AG08395 (cell line): Measurements from ENCODE around the gene VPS37C.
"Not testable (repeated sequence)": the region's sequence is repeated elsewhere in the genome, so short reads cannot be mapped to it uniquely, and the experiment has no call there.

ENCODE experiments used
- DNase-seq: peaks from one replicate; pipeline ENCODE4 v3.0.0; 2012; ENCODE audit warnings: mixed read lengths, low spot score

Gene VPS37C

DNA sequence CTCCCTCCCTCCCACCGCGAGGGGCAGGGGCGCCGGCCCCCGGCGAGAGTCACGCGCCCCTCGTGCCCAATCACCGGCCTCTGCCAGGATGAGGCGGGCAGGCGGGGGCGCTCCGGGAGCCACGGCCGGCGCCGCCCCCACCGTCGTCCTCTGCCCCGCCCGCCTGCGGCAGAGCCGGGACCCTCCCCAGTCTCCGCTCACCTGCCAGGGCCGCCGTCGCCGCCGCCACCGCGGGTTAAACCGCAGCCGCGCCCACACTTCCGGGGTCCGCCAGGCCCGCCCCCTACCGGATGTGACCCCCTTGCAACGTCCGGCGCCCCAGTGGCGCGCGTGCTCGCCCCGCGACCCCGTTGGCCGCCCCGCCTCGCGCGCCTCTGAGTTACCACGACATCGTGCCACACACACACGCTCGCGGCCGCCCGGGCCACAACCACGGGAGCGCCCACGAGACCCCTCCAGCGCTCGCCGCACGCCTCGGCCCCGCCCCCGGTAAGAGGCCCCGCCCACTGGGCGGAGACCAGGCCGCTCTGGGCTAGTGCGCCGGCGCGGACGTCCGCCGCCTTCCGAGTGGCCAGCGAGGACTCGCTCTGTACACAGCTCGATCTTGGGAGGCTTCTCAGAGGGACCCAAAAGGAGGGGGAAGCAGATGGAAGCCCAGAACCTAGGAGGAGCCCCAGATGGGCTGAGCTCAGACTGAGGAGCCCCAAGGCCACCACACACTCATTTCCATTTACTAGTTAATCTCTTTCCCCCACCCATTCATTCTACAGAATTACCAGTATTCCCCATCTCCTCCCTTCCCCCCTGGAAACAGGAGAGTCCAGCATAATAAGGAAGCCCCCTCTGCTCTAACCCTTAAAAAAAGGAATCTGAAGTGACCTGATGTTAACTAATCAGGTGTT lies at the start of gene VPS37C:
TSS of gene VPS37C (minus strand) at position 237 of the 902 bp plus-strand sequence. CDS start 22,597 bp downstream, outside the sequence.
- peak; percentile 99 for DNase-seq

DNA sequence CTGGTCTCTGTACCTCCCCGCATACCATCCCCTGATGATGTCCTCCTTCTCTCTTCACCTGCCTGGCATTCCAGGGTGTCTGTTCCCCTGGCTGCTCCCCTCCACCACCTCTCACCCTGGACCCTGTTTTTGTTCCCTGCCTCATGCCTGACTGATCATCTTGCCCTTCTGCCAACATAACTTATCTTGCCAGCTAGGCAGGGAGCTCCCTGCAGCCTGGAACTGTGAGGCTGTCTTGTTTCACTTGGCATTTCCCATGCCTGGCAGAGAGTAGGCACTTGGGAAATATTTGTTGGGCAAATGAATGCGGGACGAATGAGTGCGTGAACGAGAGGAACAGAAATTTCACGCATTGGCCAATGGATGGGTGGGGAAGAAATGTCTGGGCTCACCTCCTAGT lies 49.4 kb upstream of the VPS37C start:
- not testable (repeated sequence) for DNase-seq

DNA sequence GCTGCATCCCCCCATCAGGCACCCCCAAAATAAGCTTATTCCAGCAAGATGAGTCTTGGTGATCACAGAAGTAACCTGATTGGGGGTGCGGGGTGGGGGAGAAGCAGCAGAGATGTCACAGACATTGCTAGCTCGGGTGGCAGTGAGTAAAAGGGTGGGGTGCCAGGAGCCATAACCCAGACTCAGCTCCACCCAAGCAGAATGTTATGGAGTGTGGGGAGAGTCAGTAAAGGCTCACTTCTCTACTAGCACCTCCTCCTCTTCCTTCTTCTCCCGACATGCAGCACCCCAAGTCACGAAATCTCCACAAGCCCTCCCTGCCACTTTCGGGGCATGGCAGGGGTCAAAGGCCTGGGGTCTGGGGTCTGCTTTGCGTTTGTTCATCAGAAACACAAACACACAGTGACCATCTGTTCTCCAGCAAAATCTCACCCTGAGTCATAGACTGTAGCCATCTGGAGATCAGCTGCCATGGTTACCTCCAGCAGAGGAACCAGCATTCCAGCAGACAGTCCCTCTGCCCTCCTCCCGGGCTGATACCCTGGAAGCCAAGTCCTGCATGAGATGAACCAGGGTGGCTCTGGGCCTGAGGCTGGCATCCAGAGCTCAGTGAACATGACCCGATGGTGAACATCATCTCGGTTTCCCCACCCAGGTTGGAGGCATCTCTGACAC lies 46.5 kb upstream of the VPS37C start:
- not testable (repeated sequence) for DNase-seq

DNA sequence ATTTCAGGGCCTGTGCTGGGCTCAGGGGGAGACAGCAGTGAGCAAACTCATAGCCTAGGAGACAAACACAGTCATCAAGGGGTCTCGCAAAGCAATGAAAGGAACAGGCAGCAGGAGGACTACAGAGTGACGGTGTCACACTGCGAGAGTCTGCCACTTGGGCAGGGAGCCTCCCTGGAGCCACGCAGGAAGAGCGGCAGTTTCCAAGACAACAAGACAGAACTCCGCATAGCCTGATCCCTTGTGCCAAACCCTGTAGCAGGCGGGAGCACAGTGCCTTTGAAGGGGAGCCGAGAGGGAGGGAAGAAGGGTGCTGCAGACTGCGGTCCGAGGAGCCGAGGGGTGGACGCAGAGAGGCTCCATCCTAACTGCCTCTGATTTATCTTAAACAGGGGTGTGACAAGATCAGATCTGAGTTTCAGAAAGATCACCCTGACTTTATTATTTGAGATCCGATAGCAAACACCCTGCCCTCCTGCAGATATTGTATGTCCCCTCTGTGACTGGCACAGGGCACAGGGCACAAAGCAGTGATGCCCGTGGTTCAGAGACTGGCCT lies 43.4 kb upstream of the VPS37C start:
- DNase-seq = not testable (repeated sequence)

DNA sequence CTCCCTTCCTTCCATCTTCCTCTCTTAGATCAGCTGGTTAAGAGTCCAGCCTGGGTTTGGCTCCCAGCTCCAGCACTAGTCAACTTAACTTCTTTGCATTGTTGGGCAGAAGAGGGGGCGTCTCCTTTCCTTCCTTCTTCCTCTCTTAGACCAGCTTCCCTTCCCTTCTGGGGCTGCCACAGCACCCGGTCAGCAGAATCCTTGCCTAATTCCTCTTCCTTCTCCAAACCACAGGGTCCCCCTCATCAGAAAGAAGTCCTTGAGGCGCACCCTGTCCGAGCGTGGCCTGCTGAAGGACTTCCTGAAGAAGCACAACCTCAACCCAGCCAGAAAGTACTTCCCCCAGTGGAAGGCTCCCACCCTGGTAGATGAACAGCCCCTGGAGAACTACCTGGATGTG lies 42.6 kb upstream of the VPS37C start:
- DNase-seq = not testable (repeated sequence)

DNA sequence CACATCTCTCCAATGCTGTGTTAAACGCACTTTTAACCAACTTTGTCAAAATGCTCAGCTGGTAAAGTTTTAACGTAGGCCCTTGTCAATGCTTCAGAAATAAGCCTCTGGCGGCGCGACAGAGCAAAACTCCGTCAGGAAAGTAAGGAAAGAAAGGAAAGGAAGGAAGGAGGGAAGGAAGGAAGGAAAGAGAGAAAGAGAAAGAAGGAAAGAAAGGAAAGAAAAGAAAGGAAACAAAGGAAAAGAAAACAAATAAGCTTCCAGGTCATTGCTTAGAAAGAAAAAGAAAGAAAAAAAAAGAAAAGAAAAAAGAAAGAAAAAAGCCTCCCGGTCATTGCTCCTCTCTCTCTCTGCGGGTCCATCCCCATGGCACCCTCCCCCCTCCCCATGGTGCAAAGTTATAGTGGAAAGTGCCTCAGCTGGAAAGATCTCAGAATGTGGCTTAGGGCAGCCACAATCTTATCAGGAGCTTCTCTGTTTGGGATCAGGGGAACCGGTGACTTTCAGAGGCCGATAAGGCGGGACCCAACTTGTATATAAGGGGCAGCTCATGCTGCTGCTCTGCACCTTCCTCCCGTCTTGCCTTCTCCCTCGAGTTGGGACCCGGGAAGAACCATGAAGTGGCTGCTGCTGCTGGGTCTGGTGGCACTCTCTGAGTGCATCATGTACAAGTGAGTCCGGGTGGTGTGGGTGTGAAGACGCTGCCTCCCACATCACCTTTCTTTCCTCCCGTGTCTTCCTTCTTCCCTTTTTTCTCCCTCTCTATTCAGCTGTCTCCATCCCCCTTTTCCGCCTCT lies 41.9 kb upstream of the VPS37C start, which contains the start of gene PGA3:
TSS of gene PGA3 (plus strand) at position 566 of the 797 bp plus-strand sequence. CDS start at position 616, 50 bp downstream.
- not testable (repeated sequence) for DNase-seq

DNA sequence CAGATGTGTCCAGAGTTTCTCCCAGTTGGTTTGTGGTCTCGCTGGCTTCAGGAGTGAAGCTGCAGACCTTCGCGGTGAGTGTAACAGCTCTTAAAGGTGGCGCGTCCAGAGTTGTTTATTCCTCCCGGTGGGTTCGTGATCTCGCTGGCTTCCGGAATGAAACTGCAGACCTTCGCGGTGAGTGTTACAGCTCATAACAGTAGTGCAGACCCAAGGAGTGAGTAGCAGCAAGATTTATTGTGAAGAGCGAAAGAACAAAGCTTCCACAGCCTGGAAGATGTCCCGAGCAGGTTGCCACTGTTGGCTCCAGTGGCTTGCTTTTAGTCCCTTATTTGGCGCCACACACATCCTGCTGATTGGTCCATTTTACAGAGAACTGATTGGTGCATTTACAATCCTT lies 40.2 kb upstream of the VPS37C start:
- DNase-seq = no peak

DNA sequence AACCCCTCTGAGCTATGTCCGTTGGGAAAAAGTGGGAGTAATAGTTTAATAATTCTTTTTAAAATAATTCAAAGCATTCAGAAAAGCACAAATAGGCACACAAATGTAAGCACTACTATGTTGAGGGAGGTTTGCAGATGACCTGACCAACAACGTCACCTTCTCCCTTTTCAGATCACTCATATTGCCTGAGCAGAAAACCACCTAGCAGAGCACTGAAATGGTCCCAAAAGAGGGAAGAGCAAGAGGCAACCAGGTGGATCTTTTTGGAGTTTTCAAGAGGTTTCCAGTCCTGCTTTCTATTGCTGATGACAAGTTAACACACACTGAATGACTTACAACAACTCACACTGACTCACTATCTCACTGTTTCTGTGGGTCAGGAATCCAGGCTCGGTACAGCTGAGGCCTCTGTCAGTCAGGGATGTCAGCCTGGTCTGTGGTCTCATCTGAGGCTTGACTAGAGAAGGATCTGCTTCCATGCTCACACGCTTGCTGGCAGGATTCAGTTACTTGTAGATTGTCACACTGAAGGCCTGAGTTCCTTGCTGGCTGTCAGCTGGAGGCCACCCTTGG lies 37.8 kb upstream of the VPS37C start:
- no peak for DNase-seq

DNA sequence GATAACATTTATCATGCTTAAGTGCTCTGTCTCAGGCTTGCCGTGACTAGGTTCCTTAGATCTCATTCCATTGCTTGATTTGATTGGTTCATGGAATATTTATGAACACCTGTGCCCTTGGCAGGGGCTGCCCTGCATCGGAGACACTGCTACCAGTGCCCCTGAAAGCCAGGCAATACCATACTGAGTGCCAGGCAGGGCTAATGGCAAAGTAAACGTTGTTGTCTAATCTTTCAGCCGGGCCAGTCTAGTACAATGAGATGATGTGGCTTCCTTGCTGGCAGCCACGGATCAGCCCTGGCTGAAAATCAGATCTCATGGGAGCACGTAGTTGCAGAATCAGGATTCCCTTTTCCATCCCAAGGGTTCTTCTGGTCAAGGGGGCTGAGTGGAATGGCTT lies 37.1 kb upstream of the VPS37C start:
- DNase-seq = no peak

DNA sequence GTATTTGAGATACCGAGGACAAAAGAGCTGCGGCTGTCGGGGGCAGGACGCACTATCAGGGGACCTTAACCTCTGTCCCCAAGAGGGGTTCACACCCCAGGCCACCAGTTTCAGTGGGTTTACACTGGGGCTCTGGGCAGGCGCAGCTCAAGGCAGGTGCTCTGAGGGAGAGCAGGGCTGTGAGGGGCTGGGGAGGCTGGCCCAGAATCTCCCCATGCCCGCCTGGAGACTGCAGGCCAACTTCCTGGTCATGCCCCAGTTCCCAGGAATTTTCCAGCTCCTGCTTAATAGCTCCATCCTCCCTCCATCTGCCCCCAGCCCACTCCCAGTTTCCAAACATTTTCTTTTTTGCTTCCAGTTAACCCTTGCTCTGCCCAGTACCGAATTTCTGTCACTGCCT lies 34.5 kb upstream of the VPS37C start:
- DNase-seq = no peak

DNA sequence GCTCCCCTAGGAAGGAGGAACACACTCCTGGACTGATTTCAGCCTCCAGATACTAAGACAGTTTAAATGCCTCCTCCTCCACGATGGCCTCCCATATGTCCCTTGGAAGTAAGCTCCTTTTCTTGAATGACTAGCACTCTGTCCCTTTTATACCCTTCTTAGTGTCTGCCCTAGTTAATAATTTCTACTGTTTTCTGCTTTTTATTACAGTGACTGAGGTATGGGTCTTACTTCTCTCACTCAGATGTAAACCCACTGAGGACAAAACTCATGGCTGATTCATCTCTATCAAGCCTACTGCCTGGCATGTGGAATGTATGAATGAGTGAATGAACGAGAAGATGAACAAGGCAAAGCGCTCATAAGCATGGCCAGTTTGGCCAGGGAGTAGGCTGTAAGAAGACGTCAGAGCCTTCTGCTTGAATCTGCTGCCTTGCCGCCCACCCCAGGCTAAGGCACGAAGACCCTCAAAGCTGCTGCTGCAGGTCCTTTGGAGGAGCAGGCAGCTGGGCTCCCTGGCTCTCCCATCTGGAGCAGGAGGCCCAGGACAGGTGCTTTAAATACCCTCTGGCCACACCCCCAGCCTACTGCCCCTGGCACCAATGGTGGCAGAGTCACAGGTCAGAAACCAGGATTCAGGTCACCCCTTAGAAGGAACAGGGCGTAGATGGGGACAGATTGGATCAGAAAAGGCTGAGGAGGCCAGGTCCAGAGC lies 33.9 kb upstream of the VPS37C start:
- DNase-seq = no peak

DNA sequence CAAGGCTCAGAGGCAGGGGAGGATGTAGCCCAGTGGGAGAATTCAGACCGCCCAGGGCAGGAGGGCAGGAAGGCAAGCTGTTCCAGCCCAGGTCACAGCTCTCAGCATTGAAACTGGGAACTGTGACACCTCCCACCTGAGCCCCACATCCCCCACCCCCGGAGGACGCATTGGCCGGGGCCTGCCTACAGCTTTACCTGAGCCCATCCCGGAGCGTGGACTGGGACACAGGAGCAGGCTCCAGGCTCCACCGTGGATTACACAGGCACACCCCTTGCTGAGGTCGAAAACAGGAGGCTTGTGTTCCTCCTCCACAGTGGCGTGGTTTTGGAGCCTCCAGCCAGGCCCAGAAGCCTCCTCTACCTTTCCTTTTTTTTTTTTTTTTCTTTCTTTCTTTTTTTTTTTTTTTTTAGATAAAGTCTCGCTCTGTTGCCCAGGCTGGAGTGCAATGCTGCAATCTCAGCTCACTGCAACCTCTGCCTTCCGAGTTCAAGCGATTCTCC lies 33.0 kb upstream of the VPS37C start:
- no peak for DNase-seq

DNA sequence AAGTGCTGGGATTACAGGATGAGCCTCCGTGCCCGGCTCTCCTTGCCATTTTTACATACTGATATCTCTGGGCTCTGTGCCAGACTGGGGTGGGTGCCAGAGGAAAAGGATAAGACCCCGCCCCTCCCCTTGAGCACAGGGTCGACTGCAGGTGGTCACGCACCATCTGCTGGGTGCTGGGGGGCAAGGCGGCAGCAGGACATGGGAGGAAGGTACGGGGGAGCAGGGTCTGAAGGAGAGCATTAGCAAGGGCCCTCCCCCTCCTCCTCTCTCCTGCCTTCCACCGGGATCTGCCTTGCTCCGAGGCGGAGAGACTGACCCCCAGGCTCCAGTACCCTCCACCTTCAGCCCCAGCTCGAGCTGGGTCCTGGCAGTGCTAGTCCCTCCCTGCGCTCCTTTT lies 32.4 kb upstream of the VPS37C start:
- DNase-seq = no peak

DNA sequence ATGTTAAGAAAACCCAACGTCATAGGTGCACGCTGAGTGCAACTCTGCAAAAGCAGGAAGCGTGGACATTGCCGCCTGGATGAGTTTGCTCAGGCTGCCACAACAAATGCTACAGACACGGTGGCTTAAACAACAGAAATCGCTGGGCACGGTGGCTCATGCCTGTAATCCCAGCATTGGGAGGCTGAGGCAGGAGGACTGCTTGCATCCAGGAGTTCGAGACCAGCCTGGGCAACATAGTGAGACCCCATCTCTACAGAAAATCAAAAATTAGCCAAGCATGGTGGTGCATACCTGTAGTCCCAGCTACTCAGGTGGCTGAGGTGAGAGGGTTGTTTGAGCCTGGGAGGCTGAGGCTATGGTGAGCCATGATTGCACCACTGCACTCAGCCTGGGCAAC lies 28.7 kb upstream of the VPS37C start:
- DNase-seq = no peak

DNA sequence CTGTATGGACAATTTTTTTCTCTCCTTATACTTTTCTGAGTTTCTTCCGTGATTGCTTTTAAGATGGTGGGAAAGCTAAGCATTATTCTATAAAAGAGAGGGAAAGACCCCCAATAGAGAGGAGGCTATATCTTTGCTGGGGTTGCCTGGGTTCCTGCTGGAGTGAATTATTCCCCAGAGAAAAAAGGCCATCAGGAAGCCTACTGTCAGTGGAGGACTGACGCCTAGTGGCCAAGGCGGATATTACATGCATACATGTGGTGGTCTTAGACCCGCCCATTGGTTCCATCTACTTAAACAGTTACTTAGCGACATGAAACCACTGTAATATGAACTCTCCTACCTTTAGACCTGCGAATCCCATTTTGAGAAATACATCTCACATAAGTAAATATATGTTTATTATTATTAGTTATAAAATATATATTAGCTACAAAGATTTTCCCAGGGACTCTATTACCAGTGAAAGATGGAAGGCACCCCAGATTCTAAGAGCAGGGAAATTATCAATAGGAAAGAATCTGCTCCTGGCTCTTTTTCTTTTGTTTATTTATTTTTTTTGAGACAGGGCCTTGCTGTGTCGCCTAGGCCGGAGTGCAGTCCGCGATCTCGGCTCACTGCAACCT lies 26.4 kb upstream of the VPS37C start:
- peak; percentile 82 for DNase-seq

DNA sequence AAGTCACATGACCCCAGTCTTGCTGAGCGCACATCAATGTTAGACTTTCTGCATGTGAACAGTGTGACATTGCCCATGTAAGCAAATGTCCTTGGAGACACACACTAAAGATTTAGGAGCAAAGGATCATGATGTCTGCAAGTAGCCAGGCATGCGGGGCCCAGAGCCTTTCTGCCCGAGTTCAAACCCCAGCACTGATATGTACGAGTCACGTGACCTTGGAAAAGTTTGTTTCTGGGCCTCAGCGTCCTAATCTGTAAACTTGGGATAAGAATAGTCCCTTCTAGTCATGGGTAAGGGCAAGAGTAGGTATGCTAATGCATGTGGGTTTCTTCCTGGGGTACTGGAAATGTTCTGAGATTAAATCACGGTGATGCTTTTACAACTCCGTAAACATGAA lies 25.3 kb upstream of the VPS37C start:
- DNase-seq = no peak

DNA sequence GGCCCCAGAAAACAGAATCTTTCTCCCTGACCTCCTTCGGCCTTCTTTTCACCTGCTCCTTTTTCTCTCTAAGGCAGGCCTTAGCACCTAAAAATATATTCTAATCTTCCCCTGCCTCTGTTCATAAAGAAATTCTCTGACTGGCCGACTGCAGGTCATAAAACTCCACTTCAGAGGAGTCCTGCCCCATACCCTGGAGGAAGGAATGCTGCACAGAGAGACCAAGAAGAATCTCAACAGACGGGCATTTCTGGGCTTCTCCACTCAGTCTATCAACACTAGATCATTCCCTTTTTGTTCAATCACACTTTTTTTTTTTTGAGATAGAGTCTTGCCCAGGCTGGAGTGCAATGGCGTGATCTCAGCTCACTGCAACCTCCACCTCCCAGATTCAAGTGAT lies 22.4 kb upstream of the VPS37C start:
- no peak for DNase-seq

DNA sequence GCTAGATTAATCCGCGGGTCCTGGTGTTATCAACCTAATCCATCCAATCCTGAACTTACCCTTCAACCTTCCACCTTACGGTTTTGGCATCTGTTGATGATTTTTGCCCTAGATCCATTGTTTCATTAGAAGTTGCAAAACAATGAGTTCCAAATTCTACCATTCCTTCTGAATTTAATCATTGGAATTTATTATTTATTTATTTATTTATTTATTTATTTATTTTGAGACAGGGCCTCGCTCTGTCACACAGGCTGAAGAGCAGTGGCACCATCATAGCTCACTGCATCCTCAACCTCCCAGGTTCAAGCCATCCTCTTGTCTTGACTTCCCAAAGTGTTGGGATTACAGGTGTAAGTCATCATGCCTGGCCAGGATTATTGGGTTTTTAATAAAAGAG lies 20.3 kb upstream of the VPS37C start:
- no peak for DNase-seq

DNA sequence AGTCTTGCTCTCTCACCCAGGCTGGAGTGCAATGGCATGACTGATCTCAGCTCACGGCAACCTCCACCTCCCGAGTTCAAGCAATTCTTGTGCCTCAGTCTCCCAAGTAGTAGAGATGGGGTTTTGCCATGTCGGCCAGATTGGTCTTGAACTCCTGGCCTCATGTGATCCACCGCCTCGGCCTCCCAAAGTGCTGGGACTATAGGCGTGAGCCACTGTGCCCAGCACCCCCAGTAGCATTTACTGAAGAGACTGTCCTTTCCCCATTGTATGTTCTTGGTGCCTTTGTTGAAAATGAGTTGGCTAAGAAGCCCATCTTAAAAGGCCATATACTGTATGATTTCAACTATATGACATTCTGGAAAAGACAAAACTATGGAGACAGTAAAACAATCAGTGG lies 19.0 kb upstream of the VPS37C start:
- DNase-seq = not testable (repeated sequence)

DNA sequence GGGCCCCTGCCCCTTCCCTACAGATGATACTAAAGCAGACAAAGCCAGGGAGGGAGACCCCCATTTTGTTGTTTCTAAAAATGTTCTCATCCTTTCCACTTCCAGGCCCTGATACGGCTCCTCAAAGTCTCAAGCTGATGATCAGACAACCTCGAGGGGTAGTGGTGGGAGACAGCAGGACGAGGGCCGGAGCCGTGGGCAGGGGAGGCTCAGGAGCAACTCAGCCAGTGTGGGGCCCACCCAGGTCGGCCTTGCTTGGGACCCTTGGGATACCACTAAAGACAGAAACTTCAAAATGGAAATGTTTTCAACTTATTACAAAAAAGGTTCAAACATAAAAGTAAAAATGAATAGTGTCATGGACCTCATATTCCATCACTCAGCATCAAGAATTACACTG lies 15.2 kb upstream of the VPS37C start:
- DNase-seq = no peak
